PFSK-1 (cell line): Measurements from ENCODE around the gene GTF2E1.

Source experiments
- POLR2AphosphoS5 ChIP-seq: IDR thresholded peaks from 2 replicates; pipeline ENCODE4 v1.6.1; 2012; ENCODE audit warnings: low read depth, mild to moderate bottlenecking, control low read depth, low read length, moderate library complexity
- TAF1 ChIP-seq: IDR thresholded peaks from 2 replicates; pipeline ENCODE4 v1.6.1; 2012; ENCODE audit warnings: low read length, control low read depth, borderline replicate concordance; ENCODE audit not compliant: insufficient read depth

DNA sequence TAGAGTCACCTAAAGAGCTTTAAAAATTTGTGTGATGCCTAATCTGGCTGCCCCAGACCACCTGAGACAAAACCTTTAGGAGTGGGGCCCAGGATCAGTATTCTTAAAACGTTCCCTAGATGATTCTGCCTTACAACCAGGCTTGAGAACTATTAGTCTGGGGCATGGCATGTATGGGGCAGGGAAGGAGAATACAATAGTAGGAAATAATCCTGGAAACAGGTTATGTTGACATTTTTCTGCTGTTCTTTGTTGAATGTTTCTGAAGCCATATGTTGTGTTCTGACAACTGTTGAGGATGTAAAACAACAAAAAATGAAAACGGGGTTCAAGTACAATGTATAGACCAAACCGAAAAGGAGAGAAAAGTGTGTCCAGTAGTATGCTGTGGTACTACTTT is 2.9 kb downstream of the GTF2E1 start:
- TF ChIP-seq POLR2AphosphoS5 = no peak
- no peak for TF ChIP-seq TAF1
